Neural crest cell (in vitro differentiated cells): ENCODE results near the gene TMCO4. TPM values are rescaled to one million over a fixed set of nuclear protein-coding genes. Genes with fewer than 3 reads are reported as not detected.
"Not testable (repeated sequence)": the region's sequence is repeated elsewhere in the genome, so short reads cannot be mapped to it uniquely, and the experiment has no call there.

Source experiments
- DNase-seq: peaks from one replicate; pipeline ENCODE4 v3.0.0; 2021; ENCODE audit warnings: low read depth, mixed read lengths, low spot score
- H3K27ac Mint-ChIP-seq: one replicate; pipeline ENCODE4 v1.8.0; 2021; ENCODE audit warnings: mild to moderate bottlenecking, mixed read lengths; ENCODE audit not compliant: unreplicated experiment
- H3K27me3 Mint-ChIP-seq: 2 replicates; pipeline ENCODE4 v1.8.0; 2021; ENCODE audit warnings: low read depth, mild to moderate bottlenecking, mixed read lengths
- H3K36me3 Mint-ChIP-seq: 2 replicates; pipeline ENCODE4 v1.8.0; 2021; ENCODE audit warnings: low read depth, mild to moderate bottlenecking, mixed read lengths
- H3K4me1 Mint-ChIP-seq: 2 replicates; pipeline ENCODE4 v1.8.0; 2021; ENCODE audit warnings: mixed read lengths
- H3K4me3 Mint-ChIP-seq: one replicate; pipeline ENCODE4 v1.8.0; 2021; ENCODE audit warnings: mild to moderate bottlenecking, mixed read lengths
- H3K9me3 Mint-ChIP-seq: 2 replicates; pipeline ENCODE4 v1.8.0; 2021; ENCODE audit warnings: mixed read lengths
- total RNA-seq: library from RNA; stranded (reverse); gene quantifications from 2 replicates; pipeline ENCODE4 v1.2.1, GENCODE V29; 2021
- TF ChIP-seq, protein P1 (sequence below): fragments of 200-600 bp; sonication (generic); conservative IDR thresholded peaks from 2 replicates; pipeline ENCODE4 v1.5.0; 2021; ENCODE audit warnings: antibody characterized with exemption, mild to moderate bottlenecking

The TMCO4 gene
- total RNA-seq, 1 donor from 2014 or later = 0.75 TPM

DNA sequence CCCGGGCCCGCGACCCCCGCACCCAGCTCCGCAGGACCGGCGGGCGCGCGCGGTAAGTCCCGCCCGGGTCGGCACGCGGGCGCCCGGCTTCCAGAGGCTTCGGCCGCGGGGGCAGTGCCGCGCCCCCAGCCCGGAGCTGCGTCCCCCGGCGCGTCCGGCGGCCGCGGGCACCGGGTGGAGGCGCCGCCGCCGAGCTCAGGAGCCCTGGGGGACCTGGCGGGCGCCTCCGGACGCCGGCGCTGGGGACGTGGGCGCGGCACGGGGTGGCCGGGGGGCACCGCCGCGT, 155.4 kb downstream of the TMCO4 start:
- Mint-ChIP-seq H3K4me1 (peaks cover 8% of the 10 kb centered on the region), H3K9me3 (no peaks in the 10 kb centered on the region), H3K36me3 (no peaks in the 10 kb centered on the region), H3K27ac (no peak overlapping the region), H3K27me3 (peaks cover 65% of the 10 kb centered on the region), H3K4me3 (no peak overlapping the region)
- TF ChIP-seq, protein P1, sequence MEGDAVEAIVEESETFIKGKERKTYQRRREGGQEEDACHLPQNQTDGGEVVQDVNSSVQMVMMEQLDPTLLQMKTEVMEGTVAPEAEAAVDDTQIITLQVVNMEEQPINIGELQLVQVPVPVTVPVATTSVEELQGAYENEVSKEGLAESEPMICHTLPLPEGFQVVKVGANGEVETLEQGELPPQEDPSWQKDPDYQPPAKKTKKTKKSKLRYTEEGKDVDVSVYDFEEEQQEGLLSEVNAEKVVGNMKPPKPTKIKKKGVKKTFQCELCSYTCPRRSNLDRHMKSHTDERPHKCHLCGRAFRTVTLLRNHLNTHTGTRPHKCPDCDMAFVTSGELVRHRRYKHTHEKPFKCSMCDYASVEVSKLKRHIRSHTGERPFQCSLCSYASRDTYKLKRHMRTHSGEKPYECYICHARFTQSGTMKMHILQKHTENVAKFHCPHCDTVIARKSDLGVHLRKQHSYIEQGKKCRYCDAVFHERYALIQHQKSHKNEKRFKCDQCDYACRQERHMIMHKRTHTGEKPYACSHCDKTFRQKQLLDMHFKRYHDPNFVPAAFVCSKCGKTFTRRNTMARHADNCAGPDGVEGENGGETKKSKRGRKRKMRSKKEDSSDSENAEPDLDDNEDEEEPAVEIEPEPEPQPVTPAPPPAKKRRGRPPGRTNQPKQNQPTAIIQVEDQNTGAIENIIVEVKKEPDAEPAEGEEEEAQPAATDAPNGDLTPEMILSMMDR = no peak
- no peak for DNase-seq

DNA sequence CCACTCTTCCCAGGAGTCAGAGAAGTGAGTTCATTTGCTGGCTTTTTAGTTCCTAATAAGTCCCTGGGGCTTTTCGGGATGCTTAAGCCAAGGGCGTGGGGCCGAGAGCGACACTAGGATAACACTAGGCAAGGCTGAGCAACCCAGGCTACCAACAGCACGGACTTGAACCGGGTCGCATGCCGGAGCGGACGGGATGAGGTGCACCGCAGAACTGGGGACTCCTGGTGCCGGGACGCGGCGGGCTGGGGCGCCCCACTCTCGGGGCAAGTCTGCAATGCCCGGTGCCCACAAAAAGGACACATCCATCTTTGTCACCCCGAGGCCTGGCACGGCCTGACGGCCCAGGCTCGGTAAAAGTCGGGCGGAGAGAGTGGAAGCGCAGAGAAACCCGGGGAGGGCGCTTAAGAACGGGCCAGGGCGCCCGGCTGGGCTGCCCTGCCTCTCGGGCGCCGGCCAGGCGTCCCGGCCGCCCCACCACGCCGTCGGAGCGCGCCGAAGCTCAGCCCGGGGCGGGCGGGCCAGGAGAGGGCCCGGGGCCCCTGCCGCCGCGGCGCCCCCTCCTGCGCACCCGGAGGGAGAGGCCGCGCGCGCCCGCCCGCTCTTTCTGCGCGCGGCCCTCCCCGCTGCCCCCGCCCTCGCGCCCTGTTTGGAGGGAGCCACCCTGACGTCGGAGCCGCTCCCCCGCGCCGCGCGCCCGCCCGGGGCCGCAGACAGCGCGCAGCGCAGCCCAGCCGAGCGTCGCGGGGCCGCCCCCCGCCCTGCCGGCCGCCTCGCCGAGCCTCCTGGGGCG, 155.9 kb downstream of the TMCO4 start, which contains the start of gene NBL1:
NBL1 (plus strand) TSS at position 710 of the 793 bp plus-strand sequence. CDS start 10,720 bp downstream, outside the sequence.
- Mint-ChIP-seq H3K4me3 (peak within 1 kb of the TSS; percentile 93), H3K27me3 (peaks cover 68% of the 10 kb centered on the region), H3K9me3 (no peaks in the 10 kb centered on the region), H3K27ac (peak within 1 kb of the TSS; percentile 87), H3K36me3 (no peaks in the 10 kb centered on the region), H3K4me1 (peaks cover 8% of the 10 kb centered on the region)
- no peak for DNase-seq
- TF ChIP-seq, protein P1 = no peak

DNA sequence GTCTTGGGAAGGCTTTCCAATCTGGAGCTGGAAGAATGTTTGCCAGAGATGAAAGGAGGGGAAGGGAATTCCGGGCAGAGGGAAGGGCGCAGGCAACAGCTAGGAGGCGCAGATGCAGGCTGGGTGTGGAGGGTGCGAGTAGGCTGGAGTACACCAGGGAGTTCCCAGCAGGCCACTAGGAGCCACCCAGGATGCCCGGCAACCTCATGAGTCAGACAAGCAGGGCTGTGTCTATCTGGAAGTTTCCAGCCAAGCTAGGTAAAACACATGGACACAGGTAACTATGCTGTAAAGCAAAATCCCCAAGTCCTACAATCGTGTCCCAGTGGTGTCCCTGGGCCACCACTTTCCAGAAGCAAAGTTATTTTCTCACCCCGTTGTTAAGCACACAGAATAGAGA, 156.6 kb downstream of the TMCO4 start:
- Mint-ChIP-seq H3K27ac (no peak overlapping the region), H3K4me1 (peaks cover 8% of the 10 kb centered on the region), H3K4me3 (peak overlapping the region; percentile 86), H3K27me3 (peaks cover 68% of the 10 kb centered on the region), H3K9me3 (no peaks in the 10 kb centered on the region), H3K36me3 (no peaks in the 10 kb centered on the region)
- no peak for DNase-seq
- TF ChIP-seq, protein P1 = no peak

DNA sequence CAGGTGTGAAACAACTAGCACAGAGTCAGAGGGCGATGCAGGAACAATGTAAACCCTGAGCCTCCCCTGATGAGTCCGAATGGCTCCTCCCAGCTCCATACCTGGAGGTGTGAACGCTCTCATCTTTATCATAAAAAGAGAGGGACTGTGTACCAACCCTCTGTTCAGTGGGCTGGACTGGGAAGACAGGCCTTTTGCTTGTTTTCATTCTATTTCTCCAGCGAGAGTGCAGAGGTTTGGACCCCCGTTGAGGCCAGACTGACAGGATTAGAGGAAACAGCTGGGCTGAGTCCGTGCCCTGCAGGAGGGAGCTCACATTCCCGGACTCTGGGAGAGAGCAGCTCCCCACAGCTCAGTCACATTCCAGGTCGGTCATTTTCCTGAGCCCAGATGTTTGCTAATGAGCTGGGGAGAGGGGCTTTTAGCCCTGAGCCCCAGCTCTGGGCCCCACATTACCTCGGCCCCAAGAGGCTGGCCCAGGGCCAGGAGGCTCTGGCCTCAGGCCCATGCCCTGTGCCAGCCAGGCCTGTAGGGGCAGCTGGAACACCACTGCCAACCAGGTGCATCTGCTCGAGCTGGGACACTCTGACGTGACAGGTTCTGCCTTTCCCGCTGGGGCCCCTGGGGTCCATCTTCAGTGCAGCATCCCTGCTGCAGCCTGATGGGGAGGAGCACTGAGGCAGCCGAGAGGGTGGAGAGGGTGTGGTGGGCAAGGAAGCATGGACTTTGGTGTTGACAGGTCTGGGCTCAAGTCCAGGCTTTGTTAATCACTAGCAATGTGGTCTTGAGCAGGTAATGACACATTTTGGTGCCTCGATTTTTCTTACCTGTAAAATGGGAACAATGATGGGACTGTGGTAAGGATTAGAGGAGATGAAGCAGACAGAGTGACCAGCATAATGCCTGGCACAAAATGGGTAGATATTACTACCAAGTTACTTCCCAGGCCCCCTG, 159.1 kb downstream of the TMCO4 start:
- TF ChIP-seq, protein P1 = no peak
- DNase-seq = no peak
- Mint-ChIP-seq H3K36me3 (no peaks in the 10 kb centered on the region), H3K9me3 (no peaks in the 10 kb centered on the region), H3K27me3 (peaks cover 50% of the 10 kb centered on the region), H3K4me3 (peak overlapping the region; percentile 27), H3K4me1 (peaks cover 8% of the 10 kb centered on the region), H3K27ac (no peak overlapping the region)

DNA sequence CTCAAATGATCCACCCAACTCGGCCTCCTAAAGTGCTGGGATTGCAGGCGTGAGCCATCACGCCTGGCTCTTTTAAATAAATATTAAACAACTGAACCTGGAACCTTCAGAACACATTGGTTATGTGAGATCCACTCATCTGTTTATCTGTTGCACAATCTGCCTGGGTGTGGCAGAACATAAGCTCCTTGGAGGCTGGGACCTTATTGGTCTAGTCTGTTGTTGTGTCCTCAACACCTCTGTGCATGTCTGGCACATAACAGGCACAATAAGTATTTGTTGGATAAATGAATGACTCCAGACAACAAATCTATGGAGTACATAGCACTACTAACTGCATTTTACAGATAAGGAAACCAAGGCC, 159.7 kb downstream of the TMCO4 start:
- H3K4me1 Mint-ChIP-seq = peaks cover 8% of the 10 kb centered on the region
- no peaks in the 10 kb centered on the region for H3K9me3 Mint-ChIP-seq

DNA sequence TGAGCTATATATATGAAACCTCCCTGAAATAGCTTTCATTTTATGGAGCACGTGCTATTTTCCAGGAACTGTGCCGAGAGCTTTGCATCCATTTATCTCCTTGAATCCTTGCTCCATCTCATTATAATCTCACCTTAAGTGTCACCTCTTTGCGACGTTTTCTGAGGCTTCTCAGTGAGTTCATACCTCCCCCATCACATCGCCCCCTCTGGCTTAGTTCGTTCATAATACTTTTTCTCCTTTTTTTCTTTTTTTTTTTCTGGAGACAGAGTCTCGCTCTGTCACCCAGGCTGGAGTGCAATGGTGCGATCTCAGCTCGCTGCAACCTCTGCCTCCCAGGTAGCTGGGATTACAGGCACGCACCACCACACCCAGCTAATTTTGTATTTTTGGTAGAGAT, 160.5 kb downstream of the TMCO4 start:
- not testable (repeated sequence) for H3K27ac Mint-ChIP-seq, H3K9me3 Mint-ChIP-seq, H3K4me3 Mint-ChIP-seq, H3K4me1 Mint-ChIP-seq, H3K36me3 Mint-ChIP-seq, DNase-seq
- peaks cover 41% of the 10 kb centered on the region for H3K27me3 Mint-ChIP-seq

More for the DNA sequence above, 159.7 kb downstream of the TMCO4 start:
- Mint-ChIP-seq H3K27ac (no peak overlapping the region), H3K36me3 (no peaks in the 10 kb centered on the region), H3K4me3 (peak overlapping the region; percentile 27), H3K27me3 (peaks cover 45% of the 10 kb centered on the region)
- TF ChIP-seq, protein P1 = no peak
- DNase-seq = no peak
